Measurements from ENCODE around the gene ELMO2. TPM values are rescaled to one million over a fixed set of nuclear protein-coding genes. Genes with fewer than 3 reads are reported as not detected.
A peak's percentile ranks its signal among the peaks of the same experiment; 100 is the strongest.

ELMO2 gene
- total RNA-seq, 6 experiments from 2014 or later, result 14.9 to 22.9 (median 17.4) TPM

GRCh38 chr20:46439837-46440236, 33.4 kb upstream of the ELMO2 start:
- no peaks in the 10 kb centered on the region for H3K4me1 ChIP-seq
- WGBS (ENCODE audit: insufficient coverage, low coverage, low lambda C conversion rate, missing lambda C conversion rate), result 45% methylated on average over 2 of the region's 4 CpGs
- DNase-seq, result no peak
- intact Hi-C loops (cut with DNase I), result no loop called here
- H3K4me3 ChIP-seq, result no peak overlapping the region
- TF ChIP-seq CTCF (IDR thresholded peaks at IDR 0.05) (no peak), POLR2A (IDR thresholded peaks at IDR 0.05) (no peak)
- peaks cover 0 to 4% (median 0%) of the 10 kb centered on the region in 4 donors for H3K9me3 ChIP-seq
- no peak for ATAC-seq
- no peak overlapping the region for H3K27ac ChIP-seq
- H3K27me3 ChIP-seq, result no peaks in the 10 kb centered on the region
- H3K36me3 ChIP-seq, result no peaks in the 10 kb centered on the region

- Histone ChIP-seq H3K4me3 (no peak overlapping the region), H3K36me3 (no peaks in the 10 kb centered on the region), H3K4me1 (no peaks in the 10 kb centered on the region), H3K27ac (no peak overlapping the region), H3K9me3 (no peaks in the 10 kb centered on the region), H3K27me3 (no peaks in the 10 kb centered on the region)
- intact Hi-C loops (cut with DNase I), result no loop called here
- peak; percentile 51 to 79 (median 65) for ATAC-seq
- no peak for DNase-seq
- TF ChIP-seq POLR2A (IDR thresholded peaks at IDR 0.05), result no peak
- peak in 3 of 4 donors; percentile 33 to 46 (median 36) for TF ChIP-seq CTCF (IDR thresholded peaks at IDR 0.05)
- 55% methylated on average over 4 of the region's 4 CpGs for WGBS (ENCODE audit: insufficient coverage, low coverage, low lambda C conversion rate, missing lambda C conversion rate)
Observed at GRCh38 chr20:46438156-46438750, 31.8 kb upstream of the ELMO2 start.

GRCh38 chr20:46435146-46435545, 28.7 kb upstream of the ELMO2 start:
- 80% methylated on average over 6 of the region's 6 CpGs for WGBS (ENCODE audit: insufficient coverage, low coverage, low lambda C conversion rate, missing lambda C conversion rate)
- no peak overlapping the region for H3K4me3 ChIP-seq
- H3K4me1 ChIP-seq, result no peaks in the 10 kb centered on the region
- ATAC-seq (no peak), DNase-seq (no peak)
- H3K27me3 ChIP-seq, result no peaks in the 10 kb centered on the region
- TF ChIP-seq POLR2A (IDR thresholded peaks at IDR 0.05) (no peak), CTCF (IDR thresholded peaks at IDR 0.05) (no peak)
- no peaks in the 10 kb centered on the region for H3K9me3 ChIP-seq
- intact Hi-C loops (cut with DNase I), result no loop called here
- no peak overlapping the region for H3K27ac ChIP-seq
- H3K36me3 ChIP-seq, result no peaks in the 10 kb centered on the region

- no peaks in the 10 kb centered on the region for H3K36me3 ChIP-seq
- ATAC-seq (no peak), DNase-seq (no peak)
- H3K9me3 ChIP-seq, result no peaks in the 10 kb centered on the region
- H3K4me1 ChIP-seq, result no peaks in the 10 kb centered on the region
- intact Hi-C loops (cut with DNase I), result no loop called here
- no peak overlapping the region for H3K4me3 ChIP-seq
- H3K27ac ChIP-seq, result no peak overlapping the region
- TF ChIP-seq POLR2A (IDR thresholded peaks at IDR 0.05) (no peak), CTCF (IDR thresholded peaks at IDR 0.05) (no peak)
- H3K27me3 ChIP-seq, result no peaks in the 10 kb centered on the region
Observed at GRCh38 chr20:46434597-46434996, 28.2 kb upstream of the ELMO2 start.

- ATAC-seq (no peak), DNase-seq (no peak)
- TF ChIP-seq CTCF (IDR thresholded peaks at IDR 0.05) (no peak), POLR2A (IDR thresholded peaks at IDR 0.05) (no peak)
- no peaks in the 10 kb centered on the region for H3K36me3 ChIP-seq
- no peaks in the 10 kb centered on the region for H3K4me1 ChIP-seq
- intact Hi-C loops (cut with DNase I), result no loop called here
- no peak overlapping the region for H3K27ac ChIP-seq
- H3K9me3 ChIP-seq, result no peaks in the 10 kb centered on the region
- H3K27me3 ChIP-seq, result no peaks in the 10 kb centered on the region
- WGBS (ENCODE audit: insufficient coverage, low coverage, low lambda C conversion rate, missing lambda C conversion rate), result 53% methylated on average over 6 of the region's 8 CpGs
- no peak overlapping the region for H3K4me3 ChIP-seq
Observed at GRCh38 chr20:46433051-46433450, 26.6 kb upstream of the ELMO2 start.
